ENCODE results near the gene PDK2. TPM values are rescaled to one million over a fixed set of nuclear protein-coding genes. Genes with fewer than 3 reads are reported as not detected.

The PDK2 gene
- total RNA-seq, 1 donor from 2014 or later: 37.1 TPM

DNA sequence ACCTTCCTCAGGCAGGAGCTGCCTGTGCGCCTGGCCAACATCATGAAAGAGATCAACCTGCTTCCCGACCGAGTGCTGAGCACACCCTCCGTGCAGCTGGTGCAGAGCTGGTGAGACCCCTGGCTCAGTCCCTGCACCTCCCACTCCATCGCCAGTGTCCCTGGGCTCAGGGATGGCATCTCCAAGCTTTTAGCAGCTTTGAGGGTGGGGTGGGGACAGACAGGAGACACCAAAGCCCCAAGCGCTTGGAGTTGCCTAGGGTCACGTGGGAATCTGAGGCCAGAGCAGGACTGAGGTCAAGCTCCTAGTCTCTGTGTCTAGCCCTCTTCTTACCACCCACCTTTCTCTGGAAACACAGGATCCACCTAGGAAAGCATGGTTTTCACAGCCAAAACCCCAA, 2.3 kb downstream of the PDK2 start:
- TF ChIP-seq, protein P1, sequence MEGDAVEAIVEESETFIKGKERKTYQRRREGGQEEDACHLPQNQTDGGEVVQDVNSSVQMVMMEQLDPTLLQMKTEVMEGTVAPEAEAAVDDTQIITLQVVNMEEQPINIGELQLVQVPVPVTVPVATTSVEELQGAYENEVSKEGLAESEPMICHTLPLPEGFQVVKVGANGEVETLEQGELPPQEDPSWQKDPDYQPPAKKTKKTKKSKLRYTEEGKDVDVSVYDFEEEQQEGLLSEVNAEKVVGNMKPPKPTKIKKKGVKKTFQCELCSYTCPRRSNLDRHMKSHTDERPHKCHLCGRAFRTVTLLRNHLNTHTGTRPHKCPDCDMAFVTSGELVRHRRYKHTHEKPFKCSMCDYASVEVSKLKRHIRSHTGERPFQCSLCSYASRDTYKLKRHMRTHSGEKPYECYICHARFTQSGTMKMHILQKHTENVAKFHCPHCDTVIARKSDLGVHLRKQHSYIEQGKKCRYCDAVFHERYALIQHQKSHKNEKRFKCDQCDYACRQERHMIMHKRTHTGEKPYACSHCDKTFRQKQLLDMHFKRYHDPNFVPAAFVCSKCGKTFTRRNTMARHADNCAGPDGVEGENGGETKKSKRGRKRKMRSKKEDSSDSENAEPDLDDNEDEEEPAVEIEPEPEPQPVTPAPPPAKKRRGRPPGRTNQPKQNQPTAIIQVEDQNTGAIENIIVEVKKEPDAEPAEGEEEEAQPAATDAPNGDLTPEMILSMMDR (IDR thresholded peaks at IDR 0.05; ENCODE audit: unreplicated experiment): no peak
- Mint-ChIP-seq H3K4me1 (ENCODE audit: low read depth) (peaks cover 16% of the 10 kb centered on the region), H3K27me3 (peaks cover 3% of the 10 kb centered on the region), H3K36me3 (ENCODE audit: insufficient read depth) (peaks cover 6% of the 10 kb centered on the region), H3K9me3 (ENCODE audit: low read depth) (no peaks in the 10 kb centered on the region), H3K27ac (no peak overlapping the region), H3K4me3 (ENCODE audit: low read depth) (peak overlapping the region; percentile 29)
- DNase-seq (ENCODE audit: low spot score, unreplicated experiment): no peak

DNA sequence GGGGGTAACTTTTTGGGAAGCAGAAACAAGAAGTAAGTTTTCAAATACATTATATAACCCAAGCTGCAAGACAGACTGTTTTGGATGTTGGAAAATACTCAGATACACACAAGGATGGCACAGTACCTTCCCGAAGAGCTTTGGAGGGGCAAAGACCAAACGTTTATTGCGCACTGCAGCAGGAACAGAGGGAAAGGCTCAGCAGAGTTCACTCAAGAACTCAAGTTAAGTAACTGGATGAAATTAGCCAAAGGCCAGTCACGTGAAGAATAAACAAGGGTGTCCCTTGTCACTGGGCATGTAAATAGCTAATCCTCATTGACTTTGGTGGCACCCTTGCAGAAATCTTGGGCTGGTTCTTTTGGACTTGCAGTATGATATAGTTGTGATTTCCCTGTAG, 2.8 kb downstream of the PDK2 start:
- Mint-ChIP-seq H3K36me3 (ENCODE audit: insufficient read depth) (peaks cover 6% of the 10 kb centered on the region), H3K9me3 (ENCODE audit: low read depth) (no peaks in the 10 kb centered on the region), H3K4me3 (ENCODE audit: low read depth) (no peak overlapping the region), H3K27ac (no peak overlapping the region), H3K4me1 (ENCODE audit: low read depth) (peaks cover 16% of the 10 kb centered on the region), H3K27me3 (peaks cover 3% of the 10 kb centered on the region)
- TF ChIP-seq, protein P1 (IDR thresholded peaks at IDR 0.05; ENCODE audit: unreplicated experiment): no peak
- no peak for DNase-seq (ENCODE audit: low spot score, unreplicated experiment)

DNA sequence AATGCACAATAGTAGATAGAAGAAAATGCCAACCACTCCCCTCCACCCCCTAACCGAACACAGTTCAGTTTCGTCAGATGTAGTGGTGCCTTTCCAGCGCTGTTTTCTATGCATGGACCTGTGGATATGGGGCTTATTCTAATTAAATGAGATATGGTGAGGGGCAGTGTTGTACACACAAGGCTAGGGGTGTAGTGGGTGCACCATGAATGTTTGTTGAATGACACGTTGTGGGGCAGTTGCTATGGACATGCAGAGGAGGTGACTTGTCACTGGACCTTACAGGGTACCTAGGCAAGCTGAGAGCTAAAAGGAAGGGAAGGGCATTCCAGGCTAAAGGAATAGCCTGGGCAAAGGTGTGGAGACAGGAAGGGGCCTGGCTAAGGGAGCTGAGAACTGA, 3.4 kb downstream of the PDK2 start:
- H3K4me3 Mint-ChIP-seq (ENCODE audit: low read depth): no peak overlapping the region
- TF ChIP-seq, protein P1 (IDR thresholded peaks at IDR 0.05; ENCODE audit: unreplicated experiment): no peak

DNA sequence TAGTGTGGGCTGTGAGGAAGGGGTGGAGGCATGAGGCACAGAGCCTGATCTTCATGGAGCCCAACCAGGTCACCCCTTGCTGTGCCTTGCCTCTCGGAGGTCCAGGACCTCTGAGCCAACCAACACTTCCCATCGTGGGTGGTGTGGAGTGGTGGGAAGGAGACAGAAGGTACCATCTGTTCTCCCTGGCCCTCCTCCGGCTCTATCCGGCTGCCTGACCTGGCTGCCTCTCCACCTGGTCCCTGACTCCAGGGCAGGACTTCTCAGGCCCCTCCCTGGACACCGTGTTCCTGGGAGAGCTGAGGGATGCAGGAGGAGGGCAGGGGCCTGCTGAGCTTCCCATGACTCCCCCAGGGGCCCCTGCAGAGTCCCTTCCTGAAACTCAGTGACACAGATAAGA, 3.9 kb downstream of the PDK2 start:
- DNase-seq (ENCODE audit: low spot score, unreplicated experiment): no peak
- no peaks in the 10 kb centered on the region for H3K9me3 Mint-ChIP-seq (ENCODE audit: low read depth)
- no peak overlapping the region for H3K4me3 Mint-ChIP-seq (ENCODE audit: low read depth)
- H3K36me3 Mint-ChIP-seq (ENCODE audit: insufficient read depth): peaks cover 6% of the 10 kb centered on the region
- TF ChIP-seq, protein P1 (IDR thresholded peaks at IDR 0.05; ENCODE audit: unreplicated experiment): no peak
- no peak overlapping the region for H3K27ac Mint-ChIP-seq
- H3K4me1 Mint-ChIP-seq (ENCODE audit: low read depth): peaks cover 16% of the 10 kb centered on the region
- H3K27me3 Mint-ChIP-seq: no peaks in the 10 kb centered on the region

More for the DNA sequence above, 3.4 kb downstream of the PDK2 start:
- Mint-ChIP-seq H3K27ac (no peak overlapping the region), H3K4me1 (ENCODE audit: low read depth) (peaks cover 16% of the 10 kb centered on the region), H3K9me3 (ENCODE audit: low read depth) (no peaks in the 10 kb centered on the region), H3K27me3 (no peaks in the 10 kb centered on the region), H3K36me3 (ENCODE audit: insufficient read depth) (peaks cover 6% of the 10 kb centered on the region)
- no peak for DNase-seq (ENCODE audit: low spot score, unreplicated experiment)

DNA sequence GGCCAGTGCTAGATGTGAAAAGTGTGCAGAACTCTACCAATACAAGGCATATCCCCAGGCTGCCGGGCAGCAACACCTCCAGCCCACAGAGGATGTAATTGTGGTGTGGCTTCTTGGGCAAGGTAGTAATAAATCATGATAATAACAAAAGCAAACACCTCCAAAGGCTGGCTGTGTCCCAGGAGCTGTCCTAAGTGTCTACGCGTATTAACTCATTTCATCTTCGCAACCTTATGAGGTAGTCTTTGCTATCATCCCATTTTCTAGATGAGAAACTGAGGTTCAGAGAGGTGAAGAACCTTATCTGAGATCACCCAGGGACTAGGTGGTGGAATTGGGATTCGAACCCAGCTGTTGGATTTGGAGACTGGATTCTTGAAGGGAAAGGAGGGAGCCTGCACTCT, 5.3 kb downstream of the PDK2 start:
- no peaks in the 10 kb centered on the region for H3K9me3 Mint-ChIP-seq (ENCODE audit: low read depth)
- H3K27me3 Mint-ChIP-seq: no peaks in the 10 kb centered on the region
- no peak for DNase-seq (ENCODE audit: low spot score, unreplicated experiment)
- peaks cover 6% of the 10 kb centered on the region for H3K36me3 Mint-ChIP-seq (ENCODE audit: insufficient read depth)
- peaks cover 13% of the 10 kb centered on the region for H3K4me1 Mint-ChIP-seq (ENCODE audit: low read depth)
- no peak overlapping the region for H3K4me3 Mint-ChIP-seq (ENCODE audit: low read depth)
- no peak overlapping the region for H3K27ac Mint-ChIP-seq
- TF ChIP-seq, protein P1 (IDR thresholded peaks at IDR 0.05; ENCODE audit: unreplicated experiment): no peak
